ENCODE data around the gene RASSF1. TPM values are rescaled to one million over a fixed set of nuclear protein-coding genes. Genes with fewer than 3 reads are reported as not detected.

Gene RASSF1
- total RNA-seq, 1 donor from 2014 or later: 28.6 TPM

DNA sequence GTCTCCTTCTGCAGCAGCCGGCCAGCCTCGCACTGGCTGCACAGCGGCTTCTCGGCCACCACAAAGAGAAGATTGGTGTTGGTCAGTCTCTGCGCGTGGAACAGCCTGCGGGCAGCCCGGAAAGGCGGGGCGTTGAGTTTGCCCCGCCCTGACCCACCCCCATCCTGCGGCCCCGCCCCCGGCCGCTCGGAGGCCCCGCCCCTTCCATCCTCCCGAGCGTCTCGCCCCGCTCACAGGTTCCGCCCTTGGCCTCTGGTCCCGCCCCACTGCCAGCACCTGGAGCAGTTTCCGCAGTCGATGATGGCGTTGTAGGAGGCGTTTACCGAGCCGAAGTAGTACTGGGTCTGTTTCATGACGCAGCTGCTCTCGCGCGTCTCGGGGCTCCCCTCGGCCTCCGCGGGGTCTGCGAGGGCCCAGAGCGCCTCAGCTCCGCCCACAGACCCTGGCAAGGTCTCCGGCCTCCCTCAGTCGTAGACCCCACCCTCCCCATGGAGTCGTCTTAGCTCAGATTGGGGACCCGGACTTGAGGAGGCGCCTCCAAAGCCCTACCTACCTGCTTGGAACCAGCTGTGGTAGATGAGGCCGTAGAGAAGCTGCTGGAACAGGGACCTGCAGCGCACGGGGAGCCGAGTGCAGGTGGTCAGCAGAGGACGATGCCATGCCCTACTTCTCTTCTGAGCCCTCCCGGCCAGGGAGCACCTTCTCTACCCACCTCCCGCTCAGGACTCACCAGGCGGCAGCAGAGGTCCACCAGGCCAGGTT is 24.6 kb upstream of the RASSF1 start:
- DNase-seq: peak; percentile 41

DNA sequence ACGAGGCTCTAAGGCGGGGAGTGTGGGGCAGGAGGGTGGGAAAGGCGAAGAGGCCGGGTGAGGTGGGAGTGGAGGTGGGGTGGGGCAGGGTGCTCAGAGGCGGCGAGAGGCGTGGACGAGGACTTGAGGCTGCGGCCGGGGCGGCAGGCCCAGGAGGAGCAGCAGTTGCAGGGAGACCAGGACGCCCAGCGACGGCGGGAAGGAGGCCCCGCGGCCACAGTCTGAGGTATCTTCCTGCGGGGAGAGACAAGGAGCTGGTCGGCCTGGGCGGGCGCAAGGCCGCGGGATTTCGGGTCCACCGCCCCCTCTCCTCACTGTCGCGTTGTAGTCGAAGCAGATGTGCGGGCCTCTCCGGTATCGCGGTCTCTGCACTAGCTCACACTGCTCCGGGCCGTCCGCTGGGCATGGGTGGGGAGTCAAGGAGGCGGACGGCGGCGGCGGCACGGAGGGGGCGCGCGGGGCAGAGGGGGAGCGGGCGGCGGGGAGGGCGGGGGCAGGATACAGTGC is 24.0 kb upstream of the RASSF1 start:
- DNase-seq: no peak

DNA sequence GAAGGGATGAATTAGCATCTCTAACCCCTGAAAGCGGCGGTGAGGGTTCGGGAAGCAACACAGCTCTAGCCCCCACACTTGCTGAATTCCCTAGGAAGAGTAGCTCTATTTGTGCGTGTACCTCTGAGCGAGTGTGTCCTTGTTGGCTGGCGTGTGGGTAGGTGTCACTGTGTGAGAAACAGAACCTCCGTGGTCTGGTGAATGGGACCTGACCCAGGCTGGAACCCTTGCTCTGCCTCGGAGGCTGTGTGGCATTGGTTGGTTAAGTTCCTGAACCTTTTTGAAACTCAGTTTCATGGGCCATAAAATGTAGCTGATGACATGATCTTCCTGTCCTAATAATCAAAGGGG is 19.1 kb upstream of the RASSF1 start:
- no peak for DNase-seq

DNA sequence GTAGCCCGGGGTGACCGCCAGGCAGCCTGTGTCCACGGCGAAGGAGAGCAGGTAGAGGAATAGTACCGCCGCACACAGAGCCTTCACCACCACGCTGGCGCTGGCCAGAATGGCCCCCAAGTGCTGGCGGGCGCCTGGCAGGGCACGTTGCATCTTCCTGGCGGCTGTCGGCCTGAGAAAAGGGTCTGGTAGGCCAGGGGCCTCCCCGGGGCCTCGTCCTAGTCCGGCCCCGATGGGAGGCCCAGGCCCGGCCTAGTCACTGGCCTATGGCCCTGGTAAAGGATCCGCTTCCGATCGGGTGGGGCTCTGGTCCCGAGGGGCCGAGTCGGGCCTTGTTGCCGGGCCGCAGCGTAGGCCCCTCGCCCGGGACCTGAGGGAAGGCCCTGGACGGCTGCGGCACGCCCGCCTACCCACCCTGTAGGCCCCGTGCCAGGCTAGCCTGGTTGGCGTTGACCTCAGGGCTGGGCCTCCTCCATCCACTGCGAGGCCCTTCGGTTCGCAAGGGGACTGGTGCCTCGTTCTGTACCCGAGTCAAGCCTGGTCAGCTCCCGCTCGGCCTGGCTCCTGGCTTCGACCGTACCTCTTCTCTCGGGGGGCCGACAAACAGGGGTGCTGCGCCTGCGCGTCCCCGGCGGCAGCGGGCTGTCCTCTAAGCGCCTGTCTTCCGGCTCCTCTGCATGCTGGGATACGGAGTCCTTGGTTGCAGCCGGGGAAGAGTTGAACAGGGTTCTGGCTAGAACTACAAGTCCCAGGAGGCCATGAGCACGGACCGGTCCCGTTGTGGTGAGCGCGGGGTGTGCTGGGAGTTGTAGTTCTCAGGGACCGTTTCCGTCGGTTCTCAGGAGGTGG is 18.5 kb upstream of the RASSF1 start, which contains the start of gene TMEM115:
Gene TMEM115, minus strand, starts transcription at position 611 of the 849 bp plus-strand sequence. Its CDS starts 458 bp downstream, at position 153.
- DNase-seq: peak; percentile 98

DNA sequence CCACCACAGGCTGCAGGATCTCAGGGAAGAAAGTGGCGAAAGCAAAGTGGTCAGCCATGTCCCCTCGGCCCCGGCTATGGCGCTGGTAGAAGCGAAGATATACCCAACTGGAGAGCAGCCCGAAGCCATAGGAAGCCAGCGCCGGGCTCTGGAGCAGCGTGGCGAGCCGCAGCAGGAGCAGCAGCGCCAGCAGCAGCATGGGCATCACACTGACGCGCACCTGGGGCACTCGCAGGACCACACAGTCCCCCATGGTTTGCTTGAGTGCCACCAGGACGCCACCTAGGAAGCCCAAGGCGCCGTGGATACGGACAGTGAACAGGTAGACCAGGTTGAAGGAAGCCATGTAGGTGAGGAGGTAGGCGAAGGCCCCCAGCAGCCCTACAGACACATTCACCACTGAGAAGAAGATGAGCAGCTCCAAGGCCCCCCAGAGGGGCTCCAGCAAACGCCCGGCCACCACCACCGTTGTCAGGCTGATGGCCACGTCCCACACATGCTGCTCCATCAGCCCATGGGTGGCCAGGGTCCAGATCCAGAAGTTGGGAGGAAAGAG is 17.8 kb upstream of the RASSF1 start:
- DNase-seq: no peak

DNA sequence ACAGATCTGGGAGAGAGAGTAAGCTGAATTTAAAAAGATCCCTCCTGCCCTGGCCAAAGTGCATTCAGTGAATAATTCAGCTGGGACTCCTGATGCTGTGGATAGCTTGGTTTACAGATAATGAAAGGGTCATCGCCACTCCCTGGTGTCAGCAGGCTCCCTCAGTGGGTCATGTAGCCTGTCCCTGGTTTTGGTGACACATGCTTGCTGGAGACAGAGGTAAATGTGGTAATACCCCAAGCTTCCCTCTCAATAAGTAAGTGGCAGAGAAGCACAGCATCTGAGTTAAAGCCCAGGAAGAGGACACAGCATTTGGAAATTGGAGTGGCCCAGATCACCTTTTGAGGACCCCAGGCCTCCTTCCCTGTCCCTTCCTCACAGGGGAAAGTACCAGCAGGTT is 16.8 kb upstream of the RASSF1 start:
- DNase-seq: no peak

DNA sequence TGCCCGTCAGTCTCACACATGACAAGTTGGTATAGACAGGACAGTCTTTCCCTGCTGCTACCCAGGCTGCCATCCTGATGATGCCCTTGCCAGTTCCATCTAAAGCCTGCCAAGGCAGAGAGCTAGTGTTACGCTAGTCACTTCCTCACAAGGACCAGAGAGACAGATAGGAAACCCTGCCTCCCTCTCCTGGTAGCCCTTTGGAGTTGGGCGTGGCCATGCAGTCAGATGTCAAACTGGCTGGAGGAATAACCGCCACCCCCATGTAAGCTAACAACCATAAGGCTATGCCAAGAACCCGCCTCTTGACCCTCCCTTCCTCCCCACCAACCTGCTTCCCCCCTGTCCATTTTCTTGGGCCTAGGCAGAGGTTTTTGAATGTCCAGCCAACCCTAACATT is 15.9 kb upstream of the RASSF1 start:
- DNase-seq: no peak

DNA sequence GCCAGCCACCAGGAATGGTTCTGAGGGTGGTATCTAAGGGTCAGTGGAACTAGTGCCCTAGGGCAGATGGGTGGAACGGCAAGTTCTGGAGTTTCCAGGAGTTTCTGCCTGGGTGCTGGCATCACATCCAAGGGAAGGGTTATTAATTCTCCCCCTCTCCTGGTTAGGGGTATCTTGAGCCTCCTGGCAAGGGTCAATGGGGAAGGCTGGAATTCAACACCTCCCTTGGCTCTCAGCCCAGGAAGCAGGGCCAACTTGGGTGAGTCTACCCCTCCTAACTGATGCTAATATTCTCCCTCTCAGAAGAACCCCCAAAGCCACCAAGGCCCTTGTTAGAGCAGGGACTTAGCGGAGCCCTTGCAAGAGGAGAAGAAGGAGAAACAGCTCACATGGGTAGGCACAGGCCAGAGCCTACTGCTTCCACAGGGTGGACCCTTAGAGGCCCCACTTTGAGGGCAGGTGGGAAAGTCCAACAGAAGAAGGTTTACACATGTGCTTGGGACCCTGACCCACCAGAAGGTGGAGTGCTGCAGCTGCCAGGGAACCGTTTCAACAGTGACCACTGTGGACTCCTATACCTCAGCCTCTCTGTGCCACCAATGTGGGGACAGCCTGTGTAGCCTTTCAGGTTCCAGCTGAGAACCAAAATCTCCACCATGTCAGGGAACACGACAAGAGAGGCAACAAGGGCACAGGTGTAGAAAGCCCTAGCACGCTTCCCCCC is 15.4 kb upstream of the RASSF1 start:
- no peak for DNase-seq

DNA sequence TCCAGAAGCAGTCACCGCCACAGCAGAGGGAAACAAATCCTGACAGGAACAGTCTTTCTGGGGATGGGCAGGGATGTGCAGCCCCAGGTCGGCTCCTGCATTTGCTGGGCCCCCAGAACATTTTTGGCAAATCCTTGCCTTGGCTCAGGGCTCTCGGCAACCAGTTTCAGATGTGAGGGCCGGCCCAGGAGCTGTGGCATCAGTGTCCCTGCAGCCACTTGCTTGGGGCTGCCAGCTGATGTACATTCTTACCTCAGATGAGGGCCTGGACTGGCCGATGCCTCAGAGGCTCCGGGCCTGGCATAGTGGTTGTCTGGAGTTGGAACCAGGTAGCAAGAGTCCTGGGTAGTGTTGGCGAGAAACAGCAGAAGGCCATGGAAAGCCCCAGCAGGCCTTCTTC is 14.2 kb upstream of the RASSF1 start:
- no peak for DNase-seq

DNA sequence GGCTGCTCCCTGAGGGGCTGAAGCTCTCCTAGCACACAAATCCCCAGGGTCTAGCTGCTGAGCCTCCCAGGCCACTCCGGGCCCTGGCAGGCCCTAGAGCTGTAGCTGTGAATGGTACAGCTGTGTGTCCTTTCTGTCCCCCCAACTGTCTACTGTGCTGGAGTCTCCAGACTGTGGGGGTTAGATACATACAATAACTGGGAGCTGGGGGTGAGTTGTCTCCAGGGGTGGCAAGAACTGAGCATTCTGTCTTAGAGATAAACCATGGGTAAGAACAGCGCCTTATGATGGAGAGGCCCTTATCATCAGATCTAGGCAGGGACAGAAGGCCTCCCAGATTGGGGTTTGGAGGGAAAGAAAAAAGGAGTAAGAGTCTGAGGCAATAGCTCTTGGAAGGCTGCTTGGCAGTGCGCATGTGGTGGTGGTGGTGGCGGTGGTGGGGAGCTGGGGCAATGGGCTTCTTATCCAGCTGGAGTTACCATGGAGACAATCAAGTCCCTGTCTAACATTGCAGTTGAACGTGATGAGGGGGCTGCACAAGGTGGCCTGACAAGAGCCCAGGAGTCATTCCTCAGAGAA is 13.6 kb upstream of the RASSF1 start:
- DNase-seq: no peak

DNA sequence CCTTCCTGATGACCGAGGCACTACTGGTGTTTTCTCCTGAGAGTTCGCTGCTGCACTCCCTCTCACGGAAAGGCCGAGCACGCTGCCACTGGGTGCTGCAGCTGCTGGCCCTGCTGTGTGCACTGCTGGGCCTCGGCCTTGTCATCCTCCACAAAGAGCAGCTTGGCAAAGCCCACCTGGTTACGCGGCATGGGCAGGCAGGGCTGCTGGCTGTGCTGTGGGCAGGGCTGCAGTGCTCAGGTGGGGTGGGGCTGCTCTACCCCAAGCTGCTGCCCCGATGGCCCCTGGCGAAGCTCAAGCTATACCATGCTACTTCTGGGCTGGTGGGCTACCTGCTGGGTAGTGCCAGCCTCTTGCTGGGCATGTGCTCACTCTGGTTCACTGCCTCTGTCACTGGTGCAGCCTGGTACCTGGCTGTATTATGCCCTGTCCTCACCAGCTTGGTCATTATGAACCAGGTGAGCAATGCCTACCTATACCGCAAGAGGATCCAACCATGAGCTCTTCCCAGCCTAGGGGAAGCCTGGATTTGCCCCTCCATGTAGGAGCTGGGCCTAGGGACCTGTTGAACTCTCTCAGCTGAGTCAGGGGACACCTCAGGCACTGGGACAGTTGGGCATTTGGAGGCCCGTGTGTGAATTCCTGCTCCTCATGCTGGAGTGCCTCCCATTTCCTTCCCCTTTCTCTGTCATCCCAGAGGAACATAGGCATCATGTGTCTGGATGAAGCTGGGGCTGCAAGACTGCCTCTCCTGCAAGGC is 12.8 kb upstream of the RASSF1 start:
- no peak for DNase-seq

DNA sequence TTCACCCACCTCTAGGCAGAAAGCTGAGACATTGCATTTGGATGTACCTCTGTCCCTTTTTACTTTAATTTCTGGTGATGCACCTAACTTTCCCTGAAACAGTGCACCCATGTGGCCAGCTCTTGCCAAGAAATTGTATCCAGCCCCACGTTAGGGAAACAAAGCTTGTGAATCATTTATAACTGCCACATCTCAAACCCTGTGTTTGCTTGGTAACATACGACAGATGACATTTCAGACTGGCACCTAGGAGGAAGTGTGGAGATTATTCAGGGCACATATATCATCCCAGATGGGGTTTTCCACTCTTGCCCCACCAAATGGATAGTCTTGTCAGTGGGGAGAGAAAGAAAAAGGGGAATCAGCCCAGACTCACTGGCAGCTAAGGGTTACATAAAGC is 12.1 kb upstream of the RASSF1 start:
- DNase-seq: no peak

DNA sequence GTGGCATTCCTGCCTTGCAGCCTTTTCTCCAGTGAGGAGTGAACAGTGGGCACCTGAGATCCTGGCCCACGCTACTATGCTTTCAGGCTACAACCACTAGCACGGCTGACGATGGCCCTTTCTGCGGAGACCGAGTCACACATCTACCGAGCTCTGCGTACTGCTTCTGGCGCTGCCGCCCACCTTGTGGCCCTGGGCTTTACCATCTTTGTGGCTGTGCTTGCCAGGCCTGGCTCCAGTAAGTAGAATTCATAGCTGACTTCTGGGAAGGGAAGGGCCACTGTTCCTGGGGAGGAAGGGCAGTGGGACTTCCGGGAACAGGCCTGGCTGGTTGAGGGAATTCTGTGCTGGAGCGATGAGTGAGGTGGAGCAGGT is 10.7 kb upstream of the RASSF1 start:
- no peak for DNase-seq

DNA sequence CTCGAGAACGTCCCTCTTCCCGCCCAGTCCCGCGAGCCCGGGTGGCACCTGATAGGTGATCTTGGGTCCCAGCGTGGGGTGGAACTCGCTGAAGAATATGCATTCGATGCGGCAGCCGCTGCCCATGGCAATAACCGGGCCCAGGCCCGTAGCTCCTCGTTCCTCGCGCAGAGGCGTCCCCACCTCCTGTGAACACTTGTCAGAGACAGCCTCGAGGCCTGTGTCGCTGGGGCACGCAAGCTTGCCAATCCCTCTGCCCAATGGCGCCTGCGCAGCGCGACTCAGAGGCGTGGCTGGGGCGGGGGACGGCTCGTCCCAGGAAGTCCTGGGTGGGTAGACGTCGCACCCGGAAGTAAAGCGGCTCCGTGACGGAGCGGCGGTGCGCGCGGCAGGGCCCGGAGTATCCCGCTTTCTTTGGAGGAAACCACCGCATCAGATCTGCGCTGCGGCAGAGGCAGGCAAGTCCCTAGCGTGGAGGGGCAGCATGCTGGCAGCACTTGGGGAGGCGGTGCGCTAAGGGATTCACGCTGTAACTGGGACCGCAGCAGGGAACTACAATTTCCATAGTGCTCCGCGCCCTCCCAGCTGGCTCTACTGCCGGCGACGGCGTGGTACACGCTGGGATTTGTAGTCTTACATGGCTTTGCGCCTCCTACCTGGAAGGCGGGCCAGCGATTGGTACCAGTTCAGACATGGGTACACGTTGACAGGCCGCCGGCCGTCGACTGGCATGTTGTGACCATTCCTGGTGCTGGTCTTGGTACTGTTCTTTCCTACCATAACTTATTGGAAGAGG is 10.1 kb upstream of the RASSF1 start, which contains the start of the genes CYB561D2 and NPRL2:
Gene CYB561D2, plus strand, starts transcription at position 336 of the 796 bp plus-strand sequence. CDS start 572 bp downstream, outside the sequence.
Gene NPRL2, minus strand, starts transcription at position 249 of the 796 bp plus-strand sequence. Its CDS starts 123 bp downstream, at position 126.
- peak; percentile 91 for DNase-seq

DNA sequence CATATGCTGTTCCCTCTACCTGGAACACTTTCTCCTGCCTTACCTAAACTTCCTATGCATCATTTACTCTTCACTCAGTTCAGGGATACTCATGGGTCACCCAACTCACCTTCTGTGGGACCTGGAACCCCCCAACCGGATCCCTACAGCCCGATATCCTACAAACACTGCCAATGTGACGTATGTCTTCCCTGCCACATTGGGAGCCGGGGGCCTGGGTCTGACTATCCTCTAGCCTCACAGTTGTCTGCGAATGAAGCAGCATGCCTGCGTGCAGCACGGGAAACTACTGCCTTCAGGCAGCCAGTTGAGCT is 9.5 kb upstream of the RASSF1 start:
- no peak for DNase-seq

DNA sequence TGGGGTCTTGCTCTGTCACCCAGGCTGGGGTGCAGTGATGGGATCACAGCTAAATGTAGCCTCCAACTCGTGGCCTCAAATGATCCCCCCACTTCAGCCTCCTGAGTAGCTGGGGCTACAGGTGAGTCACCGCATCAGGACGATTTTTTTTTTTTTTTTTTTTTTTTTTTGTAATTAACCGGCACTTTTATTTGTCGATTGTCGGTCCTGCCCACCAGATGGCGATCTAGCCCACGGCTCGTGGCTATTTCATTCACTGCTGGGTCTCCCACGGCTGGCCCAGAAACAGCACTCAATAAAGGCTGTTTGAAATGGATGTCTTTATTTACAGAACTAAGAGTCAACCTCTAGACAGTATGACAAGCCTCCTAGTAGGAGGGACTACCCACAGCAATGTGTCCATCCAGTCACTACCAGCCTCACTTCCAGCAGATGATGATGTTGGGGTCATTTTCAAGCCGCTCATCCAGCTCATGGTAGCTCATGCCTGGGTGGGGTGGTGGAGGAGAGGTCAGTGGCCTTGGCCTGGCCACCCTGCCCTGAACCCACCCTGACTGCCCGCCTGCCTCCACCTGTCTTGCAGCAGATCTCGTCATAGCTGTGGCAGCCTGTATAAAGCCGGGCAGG is 6.7 kb upstream of the RASSF1 start:
- peak; percentile 51 for DNase-seq

DNA sequence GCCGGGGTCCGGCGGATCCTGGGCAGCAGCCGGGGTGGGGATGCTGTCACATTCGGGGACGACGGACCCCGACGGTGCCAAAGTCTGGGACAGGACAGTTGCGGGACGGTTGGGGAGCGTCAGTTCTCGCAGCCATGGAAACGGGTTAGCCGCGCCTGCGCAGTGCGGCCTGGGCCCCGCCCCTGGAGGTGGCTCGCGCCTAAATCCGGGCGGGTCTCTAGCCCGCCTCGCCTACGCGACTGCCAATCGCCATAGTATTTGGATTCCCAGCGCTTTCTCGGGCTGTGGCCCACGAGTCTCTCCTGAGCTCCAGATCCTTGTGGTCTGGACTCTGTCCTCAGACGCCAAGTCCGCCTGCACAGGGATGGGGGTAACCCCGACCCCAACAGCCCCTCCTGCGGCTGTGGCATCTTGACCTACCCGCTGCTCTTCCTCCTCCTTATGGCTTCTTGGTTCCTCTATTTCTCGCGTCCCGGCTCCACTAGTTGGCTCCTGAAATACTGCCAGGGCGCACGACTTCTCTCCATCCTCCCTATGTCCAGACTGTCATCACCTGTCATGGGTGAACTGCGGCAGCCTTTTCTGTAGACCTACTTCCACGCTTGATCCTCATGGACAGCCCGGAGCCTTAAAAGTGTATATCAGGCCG is 5.1 kb upstream of the RASSF1 start, which contains the start of gene ZMYND10:
Gene ZMYND10, minus strand, starts transcription at position 147 of the 649 bp plus-strand sequence. CDS start 153 bp downstream, outside the sequence.
- DNase-seq: no peak

DNA sequence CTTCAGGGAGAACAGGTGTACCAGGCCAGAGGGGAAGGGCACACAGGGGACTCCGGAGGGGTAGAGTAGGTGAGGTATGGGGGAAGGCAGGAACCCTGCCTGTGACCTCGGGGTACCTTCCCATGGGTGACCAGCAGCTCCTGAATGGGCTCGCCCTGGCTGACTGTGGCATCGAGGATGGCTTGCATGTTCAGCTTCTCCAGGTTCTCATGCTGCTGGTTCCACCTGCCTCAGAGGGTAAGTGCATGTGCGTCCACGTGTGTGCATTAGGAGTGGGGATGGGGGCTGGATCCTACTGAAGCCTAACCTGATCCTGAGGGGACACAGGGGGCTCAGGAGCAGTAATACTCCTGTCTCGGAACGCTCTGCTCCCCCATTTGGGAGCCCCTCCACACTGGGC is 4.4 kb upstream of the RASSF1 start:
- no peak for DNase-seq

All from skin of body (tissue), 2 donors.